K562 (cell line): ENCODE results near the gene MSL2. TPM values are rescaled to one million over a fixed set of nuclear protein-coding genes. Genes with fewer than 3 reads are reported as not detected.
A peak's percentile ranks its signal among the peaks of the same experiment; 100 is the strongest.

Experiments
- CEBPG ChIP-seq, 3 experiments: fragments of 200-800 bp in 1 of 3; sonication (Bioruptor generic) in 1 of 3; sonication (generic) in 1 of 3; formaldehyde crosslinking in 1 of 3; IDR thresholded peaks in 2 of 3; conservative IDR thresholded peaks in 1 of 3; 2 replicates each; pipeline versions ENCODE4 v1.6.1 to v1.8.0; 2016 to 2022; ENCODE audit warnings: missing compliant biosample characterization in 2 of 3, missing genetic modification characterization in 2 of 3, mild to moderate bottlenecking in 1 of 3, missing genetic modification reagents in 1 of 3
- CREB1 ChIP-seq, 2 experiments: sonication (generic) in 1 of 2; formaldehyde crosslinking in 1 of 2; IDR thresholded peaks; 2 replicates each; pipeline versions ENCODE4 v1.6.1 to v1.8.0; 2012 to 2022; ENCODE audit warnings: inconsistent platforms in 1 of 2, mild to moderate bottlenecking in 1 of 2, missing genetic modification reagents in 1 of 2, moderate library complexity in 1 of 2
- DACH1 ChIP-seq: fragments of 450-650 bp; IDR thresholded peaks from 2 replicates; pipeline ENCODE4 v1.6.1; 2018; ENCODE audit not compliant: partially characterized antibody
- DDX20 ChIP-seq: fragments of 450-650 bp; IDR thresholded peaks from 2 replicates; pipeline ENCODE4 v1.6.1; 2016; ENCODE audit warnings: missing genetic modification characterization, low read depth, mild to moderate bottlenecking, missing compliant biosample characterization, moderate library complexity
- FOXJ2 ChIP-seq: fragments of 200-800 bp; sonication (Bioruptor generic); IDR thresholded peaks from 2 replicates; pipeline ENCODE4 v1.6.1; 2016; ENCODE audit warnings: missing genetic modification characterization, missing compliant biosample characterization
- GABPB2 ChIP-seq: fragments of 250-450 bp; sonication (Bioruptor Pico); conservative IDR thresholded peaks from 2 replicates; pipeline ENCODE4 v1.5.1; 2021; ENCODE audit warnings: mild to moderate bottlenecking
- GTF2A2 ChIP-seq: IDR thresholded peaks from 2 replicates; pipeline ENCODE4 v1.6.1; 2016; ENCODE audit warnings: mild to moderate bottlenecking, missing genetic modification characterization, missing compliant biosample characterization
- MEIS2 ChIP-seq: fragments of 450-650 bp; IDR thresholded peaks from 2 replicates; pipeline ENCODE4 v1.6.1; 2014; ENCODE audit warnings: mild to moderate bottlenecking; ENCODE audit not compliant: partially characterized antibody
- PYGO2 ChIP-seq: fragments of 450-650 bp; IDR thresholded peaks from 2 replicates; pipeline ENCODE4 v1.6.1; 2016; ENCODE audit warnings: mild to moderate bottlenecking, missing genetic modification characterization, moderate library complexity, missing compliant biosample characterization
- RFX1 ChIP-seq: fragments of 450-650 bp; IDR thresholded peaks from 2 replicates; pipeline ENCODE4 v1.6.1; 2016; ENCODE audit warnings: mild to moderate bottlenecking, moderate library complexity
- SNIP1 ChIP-seq: fragments of 450-650 bp; IDR thresholded peaks from 2 replicates; pipeline ENCODE4 v1.7.1; 2017; ENCODE audit warnings: low read depth, mild to moderate bottlenecking
- SOX6 ChIP-seq: fragments of 450-650 bp; IDR thresholded peaks from 2 replicates; pipeline ENCODE4 v1.6.1; 2014; ENCODE audit warnings: mild to moderate bottlenecking
- SUPT5H ChIP-seq: fragments of 450-650 bp; IDR thresholded peaks from 2 replicates; pipeline ENCODE4 v1.6.1; 2016
- TSC22D4 ChIP-seq: fragments of 450-650 bp; IDR thresholded peaks from 2 replicates; pipeline ENCODE4 v1.6.1; 2016; ENCODE audit warnings: missing genetic modification characterization, missing biosample characterization, control low read depth
- ZC3H11A ChIP-seq: IDR thresholded peaks from 2 replicates; pipeline ENCODE4 v1.6.1; 2012; ENCODE audit warnings: low read depth, low read length, improper control_type of control experiment
- ZFP36 ChIP-seq: fragments of 150-350 bp; IDR thresholded peaks from 2 replicates; pipeline ENCODE4 v1.6.1; 2018; ENCODE audit warnings: low read length, low read depth; ENCODE audit not compliant: partially characterized antibody
- ZNF24 ChIP-seq: fragments of 450-650 bp; IDR thresholded peaks from 2 replicates; pipeline ENCODE4 v1.6.1; 2016
- ZNF347 ChIP-seq: fragments of 450-650 bp; formaldehyde crosslinking; IDR thresholded peaks from 2 replicates; pipeline ENCODE4 v1.4.0; 2020; ENCODE audit warnings: low read depth, mild to moderate bottlenecking, moderate library complexity
- ZNF354B ChIP-seq: fragments of 250-450 bp; sonication (Bioruptor Pico); IDR thresholded peaks from 2 replicates; pipeline ENCODE4 v1.4.0; 2020
- polyA plus RNA-seq, 8 experiments: library from polyadenylated mRNA; depleted of rRNA in 4 of 8; stranded (reverse) in 5 of 8; unstranded in 3 of 8; fragments of >200 nt; fragmentation: Nextera tagmentation in 2 of 8; fragmentation: Illumina TruSeq in 1 of 8; extraction: Ambion mirVana in 2 of 8; extraction: Trizol in 1 of 8; gene quantifications; 2 replicates each; pipeline versions ENCODE4 v1.2.1 to v1.2.3, GENCODE V29; 2011 to 2014; ENCODE audit warnings: inconsistent platforms in 1 of 8, missing spikeins in 1 of 8
- total RNA-seq, 7 experiments: library from RNA; depleted of rRNA in 6 of 7; stranded (reverse); fragments of >200 nt in 6 of 7; fragmentation: Illumina TruSeq in 2 of 7; extraction: Trizol in 2 of 7; gene quantifications; 2 replicates each; pipeline versions ENCODE4 v1.2.1 to v1.2.3, GENCODE V29; 2011 to 2021; ENCODE audit warnings: low replicate concordance in 1 of 7
- TF ChIP-seq, protein P1 (sequence below): fragments of 450-650 bp; IDR thresholded peaks from 2 replicates; pipeline ENCODE4 v1.6.1; 2014; ENCODE audit warnings: low read depth, mild to moderate bottlenecking, moderate library complexity, borderline replicate concordance
- TF ChIP-seq, protein P2 (sequence below), 3 experiments: IDR thresholded peaks in 2 of 3; conservative IDR thresholded peaks in 1 of 3; 2 replicates each; pipeline ENCODE4 v1.5.1; 2011 to 2012; ENCODE audit warnings: low read length in 3 of 3, mild to moderate bottlenecking in 3 of 3, control low read depth in 2 of 3, improper control_type of control experiment in 1 of 3, inconsistent platforms in 1 of 3, low read depth in 1 of 3, mixed read lengths in 1 of 3, moderate library complexity in 1 of 3; ENCODE audit not compliant: insufficient read depth in 2 of 3
- TF ChIP-seq, protein P3 (sequence below): fragments of 450-650 bp; formaldehyde crosslinking; IDR thresholded peaks from 2 replicates; pipeline ENCODE4 v1.4.0; 2020; ENCODE audit warnings: mild to moderate bottlenecking

The MSL2 gene
- total and polyA plus RNA-seq, 9 of the 15 experiments (the other 6 are each of a cell fraction or from before 2014, with no cell fraction given): 1.9 to 19.9 (median 9.1) TPM

DNA sequence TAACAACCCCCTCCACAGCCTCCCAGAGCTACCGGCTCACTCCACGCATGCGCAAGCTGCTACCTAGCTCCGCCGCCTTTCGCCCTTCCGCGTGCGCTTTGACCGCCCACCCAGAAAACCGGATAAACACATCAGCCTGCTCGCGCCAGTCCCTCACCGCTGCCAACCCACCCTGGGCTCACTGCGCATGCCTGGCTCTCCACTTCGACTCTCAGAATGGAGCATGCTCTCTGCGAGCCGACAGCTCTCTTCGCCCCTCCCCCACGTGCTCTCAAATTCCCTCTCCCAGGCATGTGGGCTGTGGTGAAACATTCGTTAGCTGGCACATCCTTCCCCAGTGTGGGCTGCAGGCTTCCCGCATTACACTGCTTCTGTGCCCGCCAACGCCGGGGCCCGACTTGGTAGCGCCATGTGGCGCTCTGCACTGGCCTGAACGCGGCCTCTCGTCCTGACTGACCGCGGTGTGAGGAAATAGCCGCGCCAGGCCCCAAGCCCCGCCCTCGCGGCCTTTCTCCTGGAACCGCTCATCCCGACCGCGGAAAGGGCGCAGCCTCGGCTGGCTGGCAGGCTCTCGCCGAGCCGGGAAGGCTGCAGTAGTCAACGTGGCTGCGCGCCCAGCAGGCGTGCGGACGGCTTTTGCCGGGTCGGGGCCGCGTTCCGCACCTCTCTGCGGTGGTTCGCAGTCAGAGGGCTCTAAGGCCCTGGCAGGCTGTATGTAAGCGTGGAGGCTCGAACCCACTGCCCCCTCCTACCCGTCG, 445 bp upstream of the MSL2 start (continued):
- TF ChIP-seq, protein P1, sequence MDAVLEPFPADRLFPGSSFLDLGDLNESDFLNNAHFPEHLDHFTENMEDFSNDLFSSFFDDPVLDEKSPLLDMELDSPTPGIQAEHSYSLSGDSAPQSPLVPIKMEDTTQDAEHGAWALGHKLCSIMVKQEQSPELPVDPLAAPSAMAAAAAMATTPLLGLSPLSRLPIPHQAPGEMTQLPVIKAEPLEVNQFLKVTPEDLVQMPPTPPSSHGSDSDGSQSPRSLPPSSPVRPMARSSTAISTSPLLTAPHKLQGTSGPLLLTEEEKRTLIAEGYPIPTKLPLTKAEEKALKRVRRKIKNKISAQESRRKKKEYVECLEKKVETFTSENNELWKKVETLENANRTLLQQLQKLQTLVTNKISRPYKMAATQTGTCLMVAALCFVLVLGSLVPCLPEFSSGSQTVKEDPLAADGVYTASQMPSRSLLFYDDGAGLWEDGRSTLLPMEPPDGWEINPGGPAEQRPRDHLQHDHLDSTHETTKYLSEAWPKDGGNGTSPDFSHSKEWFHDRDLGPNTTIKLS: peak; percentile 90
- TF ChIP-seq TSC22D4 (no peak), MEIS2 (peak; percentile 95), GABPB2 (CRISPR knock-in tag) (no peak), CREB1 (IDR thresholded peaks at IDR 0.05) (no peak; the same call in 1 of the 2 replicates), CREB1 (CRISPR knock-in tag; IDR thresholded peaks at IDR 0.05) (peak; percentile 50; the same call in 1 of the 2 replicates), CEBPG (CRISPR knock-in tag; IDR thresholded peaks at IDR 0.05) (peak; percentile 74; the same call in 1 of the 2 replicates), CEBPG (tag; conservative IDR thresholded peaks at IDR 0.05 in 1 of 2, IDR thresholded peaks at IDR 0.05 in 1 of 2) (peak; percentile 36 to 80; a peak in 3 of 4 replicates), PYGO2 (tag) (no peak), ZNF347 (CRISPR knock-in tag) (no peak), GTF2A2 (tag) (no peak), ZFP36 (no peak), FOXJ2 (tag) (no peak), DACH1 (no peak), ZNF24 (peak; percentile 50; the same call in 1 of the 2 replicates), RFX1 (no peak), ZC3H11A (no peak), ZNF354B (CRISPR knock-in tag) (no peak), SNIP1 (no peak), SUPT5H (peak; percentile 89), SOX6 (peak; percentile 71), DDX20 (no peak)
- TF ChIP-seq, protein P2, sequence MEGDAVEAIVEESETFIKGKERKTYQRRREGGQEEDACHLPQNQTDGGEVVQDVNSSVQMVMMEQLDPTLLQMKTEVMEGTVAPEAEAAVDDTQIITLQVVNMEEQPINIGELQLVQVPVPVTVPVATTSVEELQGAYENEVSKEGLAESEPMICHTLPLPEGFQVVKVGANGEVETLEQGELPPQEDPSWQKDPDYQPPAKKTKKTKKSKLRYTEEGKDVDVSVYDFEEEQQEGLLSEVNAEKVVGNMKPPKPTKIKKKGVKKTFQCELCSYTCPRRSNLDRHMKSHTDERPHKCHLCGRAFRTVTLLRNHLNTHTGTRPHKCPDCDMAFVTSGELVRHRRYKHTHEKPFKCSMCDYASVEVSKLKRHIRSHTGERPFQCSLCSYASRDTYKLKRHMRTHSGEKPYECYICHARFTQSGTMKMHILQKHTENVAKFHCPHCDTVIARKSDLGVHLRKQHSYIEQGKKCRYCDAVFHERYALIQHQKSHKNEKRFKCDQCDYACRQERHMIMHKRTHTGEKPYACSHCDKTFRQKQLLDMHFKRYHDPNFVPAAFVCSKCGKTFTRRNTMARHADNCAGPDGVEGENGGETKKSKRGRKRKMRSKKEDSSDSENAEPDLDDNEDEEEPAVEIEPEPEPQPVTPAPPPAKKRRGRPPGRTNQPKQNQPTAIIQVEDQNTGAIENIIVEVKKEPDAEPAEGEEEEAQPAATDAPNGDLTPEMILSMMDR (IDR thresholded peaks at IDR 0.05 in 2 of 3, conservative IDR thresholded peaks at IDR 0.05 in 1 of 3; ENCODE audit: insufficient read depth in 2 of 3, low read depth in 1 of 3, low read length in 3 of 3): peak in 1 of 3 experiments; percentile 10; a peak in 1 of 6 replicates
- TF ChIP-seq, protein P3, sequence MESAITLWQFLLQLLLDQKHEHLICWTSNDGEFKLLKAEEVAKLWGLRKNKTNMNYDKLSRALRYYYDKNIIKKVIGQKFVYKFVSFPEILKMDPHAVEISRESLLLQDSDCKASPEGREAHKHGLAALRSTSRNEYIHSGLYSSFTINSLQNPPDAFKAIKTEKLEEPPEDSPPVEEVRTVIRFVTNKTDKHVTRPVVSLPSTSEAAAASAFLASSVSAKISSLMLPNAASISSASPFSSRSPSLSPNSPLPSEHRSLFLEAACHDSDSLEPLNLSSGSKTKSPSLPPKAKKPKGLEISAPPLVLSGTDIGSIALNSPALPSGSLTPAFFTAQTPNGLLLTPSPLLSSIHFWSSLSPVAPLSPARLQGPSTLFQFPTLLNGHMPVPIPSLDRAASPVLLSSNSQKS (CRISPR knock-in tag): no peak
